NCI-H2107 treated with DMSO at 0.1 percent for 48 hours (cell line): ENCODE data around the gene CLCNKA.
"Not testable (repeated sequence)": the region's sequence is repeated elsewhere in the genome, so short reads cannot be mapped to it uniquely, and the experiment has no call there.

Experiments
- DNase-seq: peaks from one replicate; lab custom pipeline; 2025; ENCODE audit not compliant: unreplicated experiment; lab: John Stamatoyannopoulos, UW

CLCNKA gene

DNA sequence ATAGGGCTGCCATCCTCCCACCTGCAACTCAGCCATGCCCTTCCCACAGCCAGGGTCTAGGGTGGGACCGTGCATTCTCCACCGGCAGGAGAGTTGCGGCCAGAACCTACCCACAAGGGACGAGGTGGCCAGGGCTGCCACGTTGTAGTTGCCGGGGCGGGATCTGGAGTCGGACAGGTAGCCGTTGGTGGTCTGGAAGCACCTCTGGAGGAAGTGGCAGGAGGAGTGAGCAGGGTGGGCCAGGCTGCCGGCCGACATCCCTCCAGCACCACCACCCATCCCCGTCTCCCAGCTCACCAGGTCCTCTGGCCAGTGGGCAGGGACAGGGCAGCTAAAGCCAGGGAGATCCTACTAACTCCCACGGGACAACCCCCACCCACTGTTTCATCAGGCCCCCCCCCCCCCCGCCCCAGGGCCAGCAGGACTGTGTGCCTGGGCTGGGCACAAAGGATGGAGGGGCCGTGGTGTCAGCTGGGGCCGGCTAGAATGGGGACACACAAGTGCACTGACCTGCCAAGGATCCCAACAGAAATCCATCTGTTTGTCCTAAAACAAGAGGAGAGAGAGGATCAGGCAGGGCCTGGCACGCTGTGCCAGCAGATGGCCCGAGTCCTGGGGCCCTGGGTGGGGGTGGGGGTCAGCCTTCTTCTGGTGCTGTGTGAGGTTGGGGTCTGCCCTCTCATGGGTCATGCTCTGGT is 40.3 kb downstream of the CLCNKA start:
- not testable (repeated sequence) for DNase-seq

DNA sequence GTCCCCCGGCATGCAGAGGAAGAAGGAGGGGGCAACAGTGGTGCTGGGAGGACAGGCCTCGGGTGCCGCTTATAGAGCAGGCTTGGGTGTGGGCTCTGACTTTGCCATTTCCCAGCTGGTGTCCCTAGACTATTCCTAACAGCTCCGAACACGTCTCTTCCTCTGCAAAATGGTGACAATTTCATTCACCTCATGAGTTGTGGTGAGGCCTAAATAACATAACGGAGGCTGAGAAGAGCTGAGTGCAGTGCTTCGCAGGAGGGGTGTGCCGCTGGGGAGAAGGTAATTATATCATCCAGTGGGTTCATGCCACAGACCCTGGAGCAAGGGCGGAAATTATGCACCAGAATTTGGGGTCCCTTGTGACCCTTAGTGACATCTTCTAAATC is 40.8 kb downstream of the CLCNKA start:
- DNase-seq = not testable (repeated sequence)

DNA sequence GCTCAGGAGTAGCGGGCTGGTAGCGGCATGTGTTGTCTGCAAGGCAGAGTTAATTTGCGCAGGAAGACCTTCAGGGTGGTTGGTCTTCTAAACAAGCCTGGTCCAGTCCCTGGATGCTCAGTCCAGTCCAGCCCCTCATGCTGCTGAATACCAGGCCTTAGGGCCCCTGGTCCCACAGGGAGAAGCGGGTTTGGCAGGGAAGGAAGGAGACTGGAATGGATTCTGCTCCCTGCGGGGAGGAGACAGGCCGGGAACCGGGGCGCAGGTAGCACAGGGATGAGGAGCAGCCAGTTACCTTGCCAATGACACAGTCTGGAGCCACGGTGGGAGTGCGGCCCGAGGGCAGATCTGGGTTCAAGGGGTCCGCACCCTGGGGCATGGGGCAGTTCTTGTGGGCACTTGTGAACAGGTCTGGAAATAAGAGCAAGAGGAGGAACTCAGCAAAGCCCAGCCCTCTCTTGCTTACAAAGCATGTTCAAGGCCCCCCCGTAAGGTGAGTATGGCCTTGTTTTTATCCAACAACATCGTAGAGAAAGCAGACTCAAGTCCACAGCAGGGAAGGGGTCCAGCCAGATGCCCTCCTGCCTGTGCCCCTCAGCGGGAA is 41.5 kb downstream of the CLCNKA start:
- DNase-seq = no peak

DNA sequence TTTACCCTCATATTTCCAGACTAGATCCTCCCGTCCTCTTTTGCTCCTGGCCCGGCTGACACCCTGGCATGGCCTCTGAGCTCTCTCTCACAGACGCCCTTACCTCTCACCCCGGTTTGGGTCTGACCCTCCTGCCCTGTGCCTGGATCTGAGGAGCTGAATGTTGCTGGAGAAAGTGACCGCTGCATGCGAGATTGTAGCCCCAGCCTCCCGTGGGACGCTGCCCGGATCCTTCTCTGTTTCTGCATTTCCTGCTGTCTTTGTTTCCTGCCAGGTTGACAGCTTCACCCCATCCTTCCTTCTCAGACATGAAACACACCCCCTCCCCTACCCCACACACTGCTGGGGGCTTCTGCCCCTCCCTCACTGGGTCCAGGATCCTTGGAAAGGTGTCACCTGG is 42.1 kb downstream of the CLCNKA start:
- DNase-seq = no peak

GRCh38 chr1:16064536-16065268 is 42.9 kb downstream of the CLCNKA start:
- no peak for DNase-seq

GRCh38 chr1:16065269-16065576 is 43.4 kb downstream of the CLCNKA start:
- no peak for DNase-seq

GRCh38 chr1:16066245-16066644 is 44.4 kb downstream of the CLCNKA start:
- no peak for DNase-seq

- no peak for DNase-seq
These were observed 45.4 kb downstream of the CLCNKA start for GRCh38 chr1:16067127-16067768.

- DNase-seq = no peak
These were observed 46.1 kb downstream of the CLCNKA start for GRCh38 chr1:16067933-16068332.

DNA sequence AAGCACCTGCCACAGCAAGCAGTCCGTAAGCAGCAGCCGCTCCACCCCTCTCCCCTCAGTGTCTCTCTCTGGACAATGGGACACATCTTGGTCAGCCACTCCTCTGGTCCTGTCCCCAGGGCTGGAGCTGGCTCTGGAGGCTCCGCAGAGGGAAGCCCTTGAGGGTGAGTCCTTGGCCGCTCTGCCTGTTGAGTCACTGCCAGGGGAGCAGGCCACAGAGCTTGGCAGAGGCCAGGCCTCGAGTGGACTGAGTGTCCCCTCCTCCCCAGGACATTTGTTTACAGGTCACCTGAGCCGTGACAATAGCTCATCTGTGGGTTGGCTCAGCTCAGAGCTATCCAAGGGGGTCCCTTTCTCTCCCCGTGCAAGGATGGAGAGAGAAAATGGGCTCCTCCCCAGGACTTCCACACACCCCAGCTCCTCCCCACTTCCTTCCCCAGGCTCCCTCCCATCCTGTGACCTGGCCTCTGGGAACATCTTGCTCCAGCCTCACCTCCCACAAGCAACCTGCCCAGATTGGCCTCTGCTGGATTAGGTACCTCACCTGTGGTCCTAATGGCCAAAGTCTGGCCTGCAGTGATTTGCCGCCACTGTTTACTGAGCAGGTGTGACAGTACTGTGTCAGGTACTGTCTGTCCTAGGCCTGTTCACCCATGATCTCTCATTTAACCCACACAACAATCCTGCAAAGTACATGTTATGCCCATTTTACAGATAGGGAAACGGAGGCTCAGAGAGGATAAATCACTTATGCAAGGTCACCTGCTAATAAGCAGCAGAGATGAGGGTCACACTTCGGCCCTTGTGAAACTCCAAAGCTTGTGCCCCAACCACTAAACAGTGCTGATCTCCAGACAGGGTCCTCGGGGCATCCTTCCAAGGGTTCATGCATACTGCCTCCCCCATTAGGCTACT is 46.8 kb downstream of the CLCNKA start:
- no peak for DNase-seq

DNA sequence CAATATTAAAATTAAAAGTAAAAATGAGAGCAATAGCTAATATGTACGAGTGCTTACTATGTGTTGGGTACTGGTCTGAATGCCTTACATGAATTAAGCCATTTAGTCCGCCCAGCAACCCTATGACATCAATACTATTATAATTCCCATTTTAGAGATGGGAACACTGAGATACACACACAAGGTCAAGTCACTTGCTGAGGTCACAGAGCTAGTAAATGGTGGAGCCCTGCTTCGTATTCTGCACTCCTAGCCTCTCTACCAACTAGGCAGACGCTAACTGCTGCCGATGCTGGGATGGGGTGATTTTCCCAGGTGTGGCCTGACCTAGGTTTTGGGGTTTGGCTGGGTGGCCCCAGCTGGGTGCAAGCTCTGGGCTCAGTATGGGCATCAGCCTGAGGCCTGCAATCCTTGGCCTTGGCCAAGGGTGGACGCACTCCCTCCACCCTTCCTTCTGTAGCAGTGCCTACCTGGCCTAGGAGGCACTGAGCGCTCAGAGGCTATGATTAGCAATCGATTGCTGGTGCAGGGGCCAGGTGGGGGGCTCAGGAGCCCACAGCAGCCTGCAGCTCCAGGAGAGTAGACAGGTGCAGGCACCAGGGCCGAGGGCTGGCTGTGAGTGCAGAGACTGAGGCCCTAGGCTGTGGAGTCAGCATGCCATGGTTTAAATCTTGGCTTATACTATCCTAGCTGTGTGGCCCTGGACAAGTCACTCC is 49.0 kb downstream of the CLCNKA start:
- DNase-seq = no peak

DNA sequence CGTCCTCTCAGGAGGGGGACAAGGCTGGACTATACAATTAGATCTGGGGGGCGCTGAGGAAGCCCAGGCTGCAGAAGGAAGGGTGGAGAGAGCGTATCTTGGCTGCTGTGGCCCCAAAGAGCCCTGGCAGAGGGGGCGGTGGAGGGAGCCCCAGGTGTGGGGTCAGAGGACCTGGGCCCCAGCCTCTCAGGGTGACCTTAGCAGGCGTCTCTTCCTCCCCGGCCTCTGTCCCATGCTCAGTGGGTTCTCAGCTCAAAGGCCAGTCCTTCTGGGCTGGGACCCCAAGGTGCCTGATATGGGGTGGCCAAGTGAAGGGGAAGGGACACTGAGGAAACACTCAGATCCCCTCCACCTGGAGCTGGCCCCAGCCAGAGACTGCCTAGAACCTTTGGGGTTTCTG is 49.8 kb downstream of the CLCNKA start:
- DNase-seq = no peak

GRCh38 chr1:16072095-16072494 is 50.3 kb downstream of the CLCNKA start:
- DNase-seq = no peak

GRCh38 chr1:16072616-16073484 is 51.0 kb downstream of the CLCNKA start:
- DNase-seq = no peak

- DNase-seq = no peak
These were observed 51.8 kb downstream of the CLCNKA start, which contains the start of gene FAM131C for GRCh38 chr1:16073490-16074119. FAM131C (minus strand) TSS chr1:16073651; CDS start chr1:16073442, 209 bp downstream.

DNA sequence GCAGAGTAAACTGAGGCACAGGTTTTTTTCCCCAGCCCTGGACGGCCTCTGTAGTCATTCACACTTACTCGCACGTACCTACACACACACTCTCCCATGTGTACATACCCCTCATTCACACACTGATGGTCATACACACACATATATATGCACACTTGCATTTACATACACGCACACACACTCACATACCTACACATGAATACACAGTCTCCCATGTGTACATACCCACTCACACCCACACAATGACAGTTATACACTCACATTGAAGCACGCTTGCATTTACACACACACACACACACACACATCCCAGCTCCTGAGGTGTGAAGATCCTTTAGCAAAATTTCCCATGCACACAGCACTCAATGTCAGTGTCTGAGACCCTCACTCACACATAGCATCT is 52.4 kb downstream of the CLCNKA start:
- no peak for DNase-seq

DNA sequence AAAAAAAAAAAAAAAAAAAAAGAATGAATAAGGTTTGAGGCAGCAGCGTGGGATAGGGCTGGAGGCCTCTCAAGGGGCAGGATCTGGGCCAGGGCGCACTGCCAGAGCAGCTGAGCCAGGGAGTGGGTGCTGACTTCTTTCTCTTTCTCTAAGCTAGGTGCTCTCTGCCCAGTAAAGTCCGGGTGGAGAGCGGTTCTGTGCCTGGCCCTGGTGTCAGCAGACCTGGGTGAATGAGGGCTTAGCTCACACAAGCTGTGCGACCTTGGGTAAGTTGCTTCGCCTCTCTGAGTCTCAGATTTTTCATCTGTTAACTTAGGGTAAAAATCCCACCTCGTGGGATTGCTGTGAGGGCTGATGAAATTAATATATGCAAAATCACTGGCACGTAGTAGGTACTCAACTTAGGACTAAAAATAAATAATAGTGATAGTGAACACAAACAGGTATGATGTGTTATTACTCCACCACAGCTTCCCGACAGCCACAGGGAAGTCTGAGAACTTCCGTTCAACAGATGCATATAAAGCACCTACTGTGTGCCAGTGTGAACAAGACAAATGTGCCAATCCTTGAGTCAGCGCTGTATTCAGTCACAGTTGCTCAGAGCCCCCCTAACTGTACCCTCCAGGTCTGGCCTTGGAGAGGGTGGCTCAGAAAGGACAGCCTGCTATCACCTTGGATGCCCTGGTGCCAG is 53.6 kb downstream of the CLCNKA start:
- no peak for DNase-seq
